GM10266 (cell line): Measurements from ENCODE around the gene MAN2B2.
A peak's percentile ranks its signal among the peaks of the same experiment; 100 is the strongest.

Source experiments
- DNase-seq: peaks from one replicate; pipeline ENCODE4 v3.0.0; 2012; ENCODE audit errors: extremely low spot score
- TF ChIP-seq, protein P1 (sequence below): IDR thresholded peaks from 2 replicates; pipeline ENCODE4 v1.5.1; 2012; ENCODE audit warnings: mild to moderate bottlenecking, low read depth; ENCODE audit not compliant: control insufficient read depth, insufficient read depth; ENCODE audit errors: missing control alignments

MAN2B2 gene

DNA sequence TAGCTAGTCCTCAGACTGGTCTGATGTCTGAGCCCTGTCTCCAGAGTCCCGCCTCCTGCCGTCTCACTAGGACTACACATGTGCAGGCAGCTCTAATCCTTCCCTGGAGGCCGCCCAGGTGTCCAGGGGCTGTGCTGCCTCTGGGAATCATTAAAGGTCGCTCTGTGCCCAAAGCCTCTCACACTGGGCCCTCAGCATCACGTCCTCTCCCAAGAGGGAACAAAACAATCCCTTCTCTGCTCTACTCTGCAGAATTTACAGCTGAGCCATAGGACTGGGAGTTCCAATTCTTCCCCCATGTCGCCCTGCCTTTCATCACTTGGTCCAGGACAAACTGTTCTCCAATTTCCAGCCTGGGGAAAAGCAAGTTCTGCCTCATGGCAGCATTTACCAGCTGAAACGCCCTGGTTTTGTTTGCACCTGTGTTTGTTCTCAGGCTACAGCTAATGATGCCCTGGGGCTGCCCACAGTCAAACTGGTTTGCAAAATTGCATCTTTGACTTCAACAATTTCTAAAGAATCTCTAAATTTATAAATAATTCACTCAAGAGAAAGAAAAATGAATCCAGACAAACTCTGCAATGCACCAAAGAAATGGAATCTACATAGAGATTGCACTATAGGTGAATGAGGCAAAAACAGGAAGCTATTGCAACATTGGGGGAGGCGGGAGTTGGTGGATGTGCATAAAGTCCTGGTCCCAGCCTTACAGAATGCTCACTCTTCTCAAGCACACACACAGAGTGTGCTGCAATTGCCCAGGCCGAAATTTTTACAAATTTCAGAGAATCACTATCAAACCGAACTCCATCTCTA is 58.3 kb downstream of the MAN2B2 start:
- no peak for DNase-seq
- TF ChIP-seq, protein P1, sequence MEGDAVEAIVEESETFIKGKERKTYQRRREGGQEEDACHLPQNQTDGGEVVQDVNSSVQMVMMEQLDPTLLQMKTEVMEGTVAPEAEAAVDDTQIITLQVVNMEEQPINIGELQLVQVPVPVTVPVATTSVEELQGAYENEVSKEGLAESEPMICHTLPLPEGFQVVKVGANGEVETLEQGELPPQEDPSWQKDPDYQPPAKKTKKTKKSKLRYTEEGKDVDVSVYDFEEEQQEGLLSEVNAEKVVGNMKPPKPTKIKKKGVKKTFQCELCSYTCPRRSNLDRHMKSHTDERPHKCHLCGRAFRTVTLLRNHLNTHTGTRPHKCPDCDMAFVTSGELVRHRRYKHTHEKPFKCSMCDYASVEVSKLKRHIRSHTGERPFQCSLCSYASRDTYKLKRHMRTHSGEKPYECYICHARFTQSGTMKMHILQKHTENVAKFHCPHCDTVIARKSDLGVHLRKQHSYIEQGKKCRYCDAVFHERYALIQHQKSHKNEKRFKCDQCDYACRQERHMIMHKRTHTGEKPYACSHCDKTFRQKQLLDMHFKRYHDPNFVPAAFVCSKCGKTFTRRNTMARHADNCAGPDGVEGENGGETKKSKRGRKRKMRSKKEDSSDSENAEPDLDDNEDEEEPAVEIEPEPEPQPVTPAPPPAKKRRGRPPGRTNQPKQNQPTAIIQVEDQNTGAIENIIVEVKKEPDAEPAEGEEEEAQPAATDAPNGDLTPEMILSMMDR: no peak

GRCh38 chr4:6634746-6635145 is 59.8 kb downstream of the MAN2B2 start:
- DNase-seq: no peak
- TF ChIP-seq, protein P1: no peak

DNA sequence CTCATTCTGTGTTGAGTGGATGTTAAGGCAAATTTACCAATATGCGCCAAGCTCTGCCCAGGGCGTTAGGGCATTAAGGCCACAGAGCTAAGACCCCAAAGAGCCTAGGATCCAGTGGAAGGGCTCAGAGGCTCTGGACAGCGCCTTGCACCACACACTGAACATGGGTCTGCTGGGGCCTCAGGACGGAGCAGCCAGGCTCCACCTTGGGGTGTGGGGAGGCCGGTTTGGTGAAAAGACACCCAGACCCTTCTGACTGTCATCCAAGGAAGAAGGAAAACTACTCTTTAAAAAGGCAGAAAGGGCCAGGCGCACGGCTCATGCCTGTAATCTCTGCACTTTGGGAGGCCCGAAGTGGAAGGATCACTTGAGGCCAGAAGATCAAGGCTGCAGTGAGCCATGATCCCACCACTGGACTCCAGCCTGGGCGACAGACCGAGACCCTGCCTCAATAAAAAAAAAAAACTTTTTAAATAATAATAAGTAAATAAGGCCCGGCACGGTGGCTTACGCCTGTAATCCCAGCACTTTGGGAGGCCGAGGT is 64.2 kb downstream of the MAN2B2 start:
- TF ChIP-seq, protein P1: no peak
- DNase-seq: no peak

DNA sequence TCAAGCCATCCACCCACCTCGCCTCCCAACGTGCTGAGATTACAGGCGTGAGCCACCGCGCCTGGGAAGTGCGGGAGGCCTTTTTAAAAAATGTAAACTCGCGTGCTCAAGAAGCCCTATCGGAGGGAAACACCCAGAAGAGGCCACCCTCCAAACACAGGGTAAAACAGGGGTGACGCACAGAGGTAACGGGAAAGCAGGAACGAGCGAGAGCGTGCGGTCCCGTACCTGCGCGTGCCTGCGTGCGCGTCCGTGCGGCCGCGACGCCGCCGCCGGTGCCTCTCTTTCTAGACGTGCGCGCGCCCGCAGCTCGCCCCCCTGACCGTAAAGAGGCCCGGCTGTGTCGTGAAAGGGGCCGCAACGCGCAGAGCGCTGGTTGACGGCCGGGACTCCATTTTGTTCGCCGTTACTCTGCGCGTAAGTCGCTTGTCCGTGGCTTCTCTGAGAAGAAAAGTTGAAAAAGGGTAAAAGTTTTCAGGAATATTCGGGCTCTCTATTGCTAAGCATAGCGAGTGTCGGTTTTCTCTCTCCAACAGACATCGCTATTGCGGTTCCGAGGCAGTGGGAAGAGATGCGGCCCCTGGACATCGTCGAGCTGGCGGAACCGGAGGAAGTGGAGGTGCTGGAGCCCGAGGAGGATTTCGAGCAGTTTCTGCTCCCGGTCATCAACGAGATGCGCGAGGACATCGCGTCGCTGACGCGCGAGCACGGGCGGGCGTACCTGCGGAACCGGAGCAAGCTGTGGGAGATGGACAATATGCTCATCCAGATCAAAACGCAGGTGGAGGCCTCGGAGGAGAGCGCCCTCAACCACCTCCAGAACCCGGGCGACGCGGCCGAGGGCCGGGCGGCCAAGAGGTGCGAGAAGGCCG is 65.5 kb downstream of the MAN2B2 start, which contains the start of gene MRFAP1:
Gene MRFAP1, plus strand, starts transcription at position 394 of the 872 bp plus-strand sequence. Its CDS starts 178 bp downstream, at position 572.
- TF ChIP-seq, protein P1: no peak
- peak; percentile 93 for DNase-seq

DNA sequence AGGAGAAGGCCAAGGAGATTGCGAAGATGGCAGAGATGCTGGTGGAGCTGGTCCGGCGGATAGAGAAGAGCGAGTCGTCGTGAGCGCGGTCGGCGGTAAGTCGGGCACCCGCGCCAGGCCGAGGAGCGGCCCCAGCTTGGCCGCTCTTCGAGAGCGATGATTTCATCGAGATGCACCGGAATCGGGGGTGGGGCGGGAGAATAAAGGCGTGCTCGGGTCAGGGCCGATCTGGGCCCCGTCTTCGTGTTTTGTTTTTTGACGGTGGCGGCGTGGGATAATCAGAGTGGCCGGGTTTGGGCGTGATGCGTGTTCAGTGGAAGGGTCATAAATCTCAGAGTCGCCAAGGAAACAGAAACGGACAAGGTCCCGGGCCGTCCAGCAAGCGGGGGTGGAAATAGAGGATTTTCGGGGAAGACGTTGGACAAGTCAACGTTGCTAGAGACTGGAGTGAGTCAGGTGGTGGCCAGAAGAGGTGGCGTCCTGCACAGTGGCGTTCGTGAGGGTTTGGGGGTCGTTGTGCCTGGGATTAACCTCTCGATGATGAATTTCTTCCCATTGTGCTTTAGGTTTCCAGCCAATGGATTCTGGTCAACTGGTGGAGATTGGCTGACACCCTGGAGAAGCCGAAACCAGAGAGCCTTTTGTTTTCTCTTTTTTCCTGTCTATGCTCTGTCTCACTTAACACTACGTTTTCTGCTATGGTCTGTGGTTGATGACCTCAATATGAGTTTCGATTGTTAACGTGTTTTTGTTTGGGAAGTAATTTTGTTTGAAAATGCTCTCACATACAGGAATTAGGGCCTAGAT is 66.4 kb downstream of the MAN2B2 start:
- TF ChIP-seq, protein P1: no peak
- DNase-seq: peak; percentile 44

GRCh38 chr4:6641971-6642320 is 67.0 kb downstream of the MAN2B2 start:
- TF ChIP-seq, protein P1: no peak
- DNase-seq: no peak
